Activated CD8-positive, alpha-beta T cell treated with anti-CD3 and anti-CD28 coated beads for 36 hours (primary cell): ENCODE data around the gene SCARF2. TPM values are rescaled to one million over a fixed set of nuclear protein-coding genes. Genes with fewer than 3 reads are reported as not detected.

ENCODE experiments used
- ATAC-seq: fragments of 200-7000 bp; cut with Tn5 transposase; one replicate; pipeline ENCODE4 v1.10.0; 2021; ENCODE audit warnings: mild to moderate bottlenecking, moderate library complexity
- CTCF ChIA-PET: fragments of 350-600 bp; sonication (Branson Sonifier 250); formaldehyde crosslinking; loops from one replicate; lab custom pipeline; 2021; ENCODE audit warnings: antibody characterized with exemption; lab: Charles Lee
- POLR2A ChIA-PET: fragments of 350-600 bp; sonication (Branson Sonifier 250); formaldehyde crosslinking; loops from one replicate; lab custom pipeline; 2021; ENCODE audit warnings: antibody characterized with exemption; lab: Charles Lee
- DNase-seq: peaks from one replicate; pipeline ENCODE4 v3.0.0-alpha.2; 2020
- H3K27ac Mint-ChIP-seq: one replicate; pipeline ENCODE4 v1.8.0; 2021; ENCODE audit warnings: mild to moderate bottlenecking, mixed read lengths
- H3K27me3 Mint-ChIP-seq: one replicate; pipeline ENCODE4 v1.8.0; 2021; ENCODE audit warnings: mixed read lengths
- H3K36me3 Mint-ChIP-seq: one replicate; pipeline ENCODE4 v1.8.0; 2021; ENCODE audit warnings: low read depth, mixed read lengths
- H3K4me1 Mint-ChIP-seq: one replicate; pipeline ENCODE4 v1.8.0; 2021; ENCODE audit warnings: low read depth, mixed read lengths
- H3K4me3 Mint-ChIP-seq: one replicate; pipeline ENCODE4 v1.8.0; 2021; ENCODE audit warnings: mild to moderate bottlenecking, moderate library complexity, mixed read lengths
- H3K9me3 Mint-ChIP-seq: one replicate; pipeline ENCODE4 v1.8.0; 2021; ENCODE audit warnings: mixed read lengths
- intact Hi-C: fragments of 100-400 bp; cut with micrococcal nuclease; formaldehyde crosslinking; loops from one replicate; pipeline ENCODE4 v1.10.0; 2022
- total RNA-seq, 2 experiments: library from RNA; stranded (reverse); gene quantifications; one replicate each; pipeline ENCODE4 v1.2.3, GENCODE V29; 2021
- TF ChIP-seq, protein P1 (sequence below): fragments of 200-600 bp; IDR thresholded peaks from one replicate; pipeline ENCODE4 v1.8.0; 2022; ENCODE audit warnings: antibody characterized with exemption, mild to moderate bottlenecking

The SCARF2 gene
- total RNA-seq, 2 experiments from 2014 or later: 0.20 to 0.27 TPM

DNA sequence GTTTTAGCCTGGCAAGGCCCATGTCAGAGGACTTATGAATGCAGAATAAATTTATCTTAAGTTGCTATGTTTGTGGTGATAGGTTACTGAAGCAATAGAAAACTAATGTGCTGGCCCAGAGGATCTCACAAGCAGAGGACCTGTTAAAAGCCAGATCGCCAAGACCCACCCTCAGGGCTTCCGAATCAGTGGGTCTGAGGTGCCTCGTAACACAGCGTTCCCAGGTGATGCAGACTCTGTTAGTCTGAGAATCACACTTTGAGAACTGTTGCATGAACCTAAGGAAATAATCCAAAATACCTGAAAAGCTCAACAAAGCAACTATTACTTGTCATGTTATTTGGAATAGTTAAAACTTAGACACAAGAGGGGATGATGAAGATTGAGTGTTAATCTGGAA is 6.7 kb upstream of the SCARF2 start:
- ATAC-seq: no peak
- Mint-ChIP-seq H3K4me1 (no peaks in the 10 kb centered on the region), H3K27ac (no peak overlapping the region), H3K27me3 (no peaks in the 10 kb centered on the region), H3K36me3 (peaks cover 9% of the 10 kb centered on the region), H3K9me3 (no peaks in the 10 kb centered on the region), H3K4me3 (no peak overlapping the region)
- TF ChIP-seq, protein P1, sequence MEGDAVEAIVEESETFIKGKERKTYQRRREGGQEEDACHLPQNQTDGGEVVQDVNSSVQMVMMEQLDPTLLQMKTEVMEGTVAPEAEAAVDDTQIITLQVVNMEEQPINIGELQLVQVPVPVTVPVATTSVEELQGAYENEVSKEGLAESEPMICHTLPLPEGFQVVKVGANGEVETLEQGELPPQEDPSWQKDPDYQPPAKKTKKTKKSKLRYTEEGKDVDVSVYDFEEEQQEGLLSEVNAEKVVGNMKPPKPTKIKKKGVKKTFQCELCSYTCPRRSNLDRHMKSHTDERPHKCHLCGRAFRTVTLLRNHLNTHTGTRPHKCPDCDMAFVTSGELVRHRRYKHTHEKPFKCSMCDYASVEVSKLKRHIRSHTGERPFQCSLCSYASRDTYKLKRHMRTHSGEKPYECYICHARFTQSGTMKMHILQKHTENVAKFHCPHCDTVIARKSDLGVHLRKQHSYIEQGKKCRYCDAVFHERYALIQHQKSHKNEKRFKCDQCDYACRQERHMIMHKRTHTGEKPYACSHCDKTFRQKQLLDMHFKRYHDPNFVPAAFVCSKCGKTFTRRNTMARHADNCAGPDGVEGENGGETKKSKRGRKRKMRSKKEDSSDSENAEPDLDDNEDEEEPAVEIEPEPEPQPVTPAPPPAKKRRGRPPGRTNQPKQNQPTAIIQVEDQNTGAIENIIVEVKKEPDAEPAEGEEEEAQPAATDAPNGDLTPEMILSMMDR: no peak
- intact Hi-C loops: no loop called here
- CTCF ChIA-PET: interaction anchor here (1.0 to 2.7 kb wide), 2 partner anchors 12 to 26 kb away, joined by 3 to 9 read pairs; no protein-coding TSS in a partner anchor
- no peak for DNase-seq
- POLR2A ChIA-PET: no interaction called here

DNA sequence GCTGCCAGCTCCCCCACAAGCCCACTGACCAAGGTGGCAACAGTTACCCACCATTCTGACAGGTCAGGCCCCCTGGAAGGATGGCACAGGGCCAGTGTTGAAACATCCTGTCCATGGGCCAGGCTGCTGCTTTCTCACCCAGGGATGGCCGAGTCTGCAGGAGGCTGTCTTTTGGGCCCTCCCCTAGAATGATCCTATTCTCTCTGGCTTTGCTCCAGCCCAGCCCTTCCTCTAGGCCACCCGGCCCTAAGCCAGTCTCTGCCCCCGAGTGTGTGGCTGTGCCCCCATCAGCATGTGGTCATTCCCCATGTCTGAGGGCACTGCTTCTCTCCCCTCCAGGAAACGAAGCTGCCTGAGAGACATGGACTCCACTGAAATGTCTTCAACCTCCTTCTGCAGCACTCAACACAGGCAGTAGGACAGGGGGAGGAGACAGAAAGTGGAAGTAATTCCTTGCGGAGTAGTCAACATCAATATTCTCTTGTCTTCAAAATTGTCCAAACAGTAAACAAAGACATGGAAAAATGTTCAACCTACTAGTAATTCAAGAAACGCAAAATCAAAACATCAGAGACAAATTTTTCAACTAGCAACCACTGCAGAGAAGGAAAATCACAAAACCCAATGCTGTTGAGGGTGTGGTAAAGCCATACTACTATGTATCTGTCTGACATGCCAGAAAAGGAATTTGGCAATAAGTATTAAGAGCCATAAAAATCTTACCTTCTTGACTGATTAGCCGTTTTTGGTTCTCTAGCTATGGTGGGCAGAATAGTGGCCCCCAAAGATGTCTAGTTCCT is 5.1 kb upstream of the SCARF2 start:
- ChIA-PET CTCF (no interaction called here), POLR2A (no interaction called here)
- H3K4me3 Mint-ChIP-seq: no peak overlapping the region
- intact Hi-C loops: no loop called here
- H3K36me3 Mint-ChIP-seq: peaks cover 9% of the 10 kb centered on the region
- no peak for ATAC-seq
- no peak overlapping the region for H3K27ac Mint-ChIP-seq
- no peaks in the 10 kb centered on the region for H3K9me3 Mint-ChIP-seq
- H3K27me3 Mint-ChIP-seq: peaks cover 7% of the 10 kb centered on the region
- no peaks in the 10 kb centered on the region for H3K4me1 Mint-ChIP-seq
- DNase-seq: no peak
- TF ChIP-seq, protein P1: no peak

DNA sequence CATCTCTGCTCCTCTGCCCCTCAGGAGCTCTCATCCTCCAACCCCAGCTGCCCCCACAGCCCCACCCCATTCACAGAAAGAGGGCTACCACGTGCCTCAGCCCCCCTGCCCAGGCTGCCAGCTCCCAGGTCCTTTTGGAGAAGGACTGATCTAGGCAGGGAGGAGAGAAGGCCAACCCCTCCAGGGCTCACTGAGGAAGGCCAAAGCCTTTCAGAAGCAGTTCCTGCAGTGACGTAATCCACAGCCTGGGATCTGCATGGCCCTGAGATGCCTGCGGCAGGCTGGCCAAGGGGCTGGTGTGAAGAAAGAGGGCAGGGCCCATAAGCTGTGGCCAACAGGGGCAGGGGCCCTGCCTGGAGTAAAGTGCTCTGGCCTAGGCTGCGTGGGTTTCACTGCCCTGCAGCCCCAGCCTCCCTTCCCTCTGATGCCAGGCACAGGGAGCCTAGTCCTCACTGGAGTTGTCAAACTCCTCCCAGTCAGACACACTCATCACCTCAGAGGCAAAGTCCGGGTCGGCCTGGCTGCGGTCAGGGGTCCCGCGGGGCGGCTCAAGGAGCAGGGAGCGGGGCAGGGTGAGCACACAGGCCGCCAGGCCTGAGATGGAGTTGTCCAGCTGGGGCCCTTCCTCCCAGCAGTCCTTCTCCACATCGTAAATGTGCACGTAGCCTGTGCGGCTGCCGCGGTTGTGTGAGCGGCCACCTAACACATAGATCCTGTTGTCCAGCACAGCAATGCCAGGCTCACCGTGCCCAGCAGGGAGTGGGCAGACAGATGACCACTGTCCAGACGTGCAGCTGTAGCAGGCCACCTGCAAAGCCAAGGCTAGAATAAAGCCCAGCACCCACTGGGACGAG is 4.2 kb upstream of the SCARF2 start:
- H3K27me3 Mint-ChIP-seq: peaks cover 12% of the 10 kb centered on the region
- TF ChIP-seq, protein P1: no peak
- H3K27ac Mint-ChIP-seq: no peak overlapping the region
- ChIA-PET POLR2A (interaction anchor here (0.8 to 1.0 kb wide), 2 partner anchors 47 to 121 kb away, joined by 3 read pairs; no protein-coding TSS in a partner anchor), CTCF (interaction anchor here (0.6 to 0.9 kb wide), 3 partner anchors 10 to 53 kb away, joined by 3 read pairs; no protein-coding TSS in a partner anchor)
- H3K4me3 Mint-ChIP-seq: no peak overlapping the region
- no peak for ATAC-seq
- DNase-seq: no peak
- intact Hi-C loops: no loop called here
- peaks cover 4% of the 10 kb centered on the region for H3K4me1 Mint-ChIP-seq
- H3K9me3 Mint-ChIP-seq: no peaks in the 10 kb centered on the region
- peaks cover 9% of the 10 kb centered on the region for H3K36me3 Mint-ChIP-seq

DNA sequence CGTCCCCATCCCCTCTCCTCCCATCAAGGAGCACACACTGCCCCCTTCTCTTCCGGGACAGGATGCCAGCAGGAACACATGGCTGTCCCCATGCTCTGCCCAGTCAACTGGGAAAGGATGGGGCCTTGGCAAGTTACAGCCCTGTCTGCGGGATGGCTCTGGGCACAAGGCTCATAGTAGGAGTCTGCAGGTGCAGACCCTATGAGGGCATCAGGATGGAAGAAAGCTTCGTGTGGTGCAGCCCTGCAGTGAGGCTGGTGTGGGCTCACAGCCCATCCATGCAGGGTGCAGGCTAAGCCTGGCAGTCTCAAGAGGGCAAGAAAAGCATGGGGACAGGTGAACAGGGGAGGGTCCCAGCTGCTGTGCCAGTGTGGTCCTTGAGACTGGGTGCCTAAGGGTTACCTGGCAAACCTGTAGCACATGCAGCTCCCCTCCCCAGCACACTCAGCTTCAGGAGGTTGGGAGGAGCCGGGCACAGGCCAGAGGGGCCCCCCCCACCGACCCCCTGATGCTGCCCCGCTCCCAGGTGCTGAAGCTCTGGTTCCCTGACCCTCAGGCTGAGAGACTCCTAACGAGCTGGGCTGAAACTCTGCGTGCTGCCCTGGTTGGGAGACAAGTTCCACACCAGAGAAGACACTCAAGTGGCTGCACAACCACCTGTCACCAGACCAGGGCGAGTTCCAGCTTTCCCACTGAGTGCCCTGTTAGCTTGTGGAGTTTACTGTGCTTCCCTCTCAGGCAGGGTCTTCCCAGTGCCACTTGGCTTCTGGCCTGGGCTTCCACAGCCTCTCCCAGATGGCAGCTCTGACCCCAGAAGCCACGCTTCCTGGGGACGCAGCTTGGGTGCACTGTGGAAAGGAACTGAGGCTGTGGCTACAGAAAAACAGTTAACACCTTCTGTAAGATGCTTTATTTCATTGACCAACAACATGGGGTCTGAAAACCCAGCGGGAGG is 3.3 kb upstream of the SCARF2 start:
- POLR2A ChIA-PET: interaction anchor here (0.8 to 1.0 kb wide), 2 partner anchors 48 to 122 kb away, joined by 3 read pairs; no protein-coding TSS in a partner anchor

More for the DNA sequence above, 3.3 kb upstream of the SCARF2 start:
- intact Hi-C loops: no loop called here
- DNase-seq (no peak), ATAC-seq (no peak)
- Mint-ChIP-seq H3K4me3 (no peak overlapping the region), H3K4me1 (peaks cover 8% of the 10 kb centered on the region), H3K27me3 (peaks cover 16% of the 10 kb centered on the region), H3K27ac (no peak overlapping the region), H3K36me3 (peaks cover 9% of the 10 kb centered on the region), H3K9me3 (no peaks in the 10 kb centered on the region)
- TF ChIP-seq, protein P1: no peak
- CTCF ChIA-PET: interaction anchor here (0.6 to 1.1 kb wide), 4 partner anchors 9 to 54 kb away, joined by 3 read pairs; no protein-coding TSS in a partner anchor
